Testis (tissue), 2 donors: Measurements from ENCODE around the gene DNM3.

Source experiments
- POLR2A ChIP-seq: fragments of 450-650 bp; IDR thresholded peaks from one replicate; pipeline ENCODE4 v1.6.1; 2017; ENCODE audit warnings: antibody characterized with exemption, mild to moderate bottlenecking, moderate library complexity
- TF ChIP-seq, protein P1 (sequence below), 3 experiments: fragments of 450-650 bp in 2 of 3; fragments of 200-600 bp in 1 of 3; sonication (generic) in 1 of 3; IDR thresholded peaks; one replicate each; pipeline ENCODE4 v1.5.1; 2016 to 2019; ENCODE audit warnings: antibody characterized with exemption in 3 of 3, mild to moderate bottlenecking in 2 of 3, moderate library complexity in 1 of 3

DNA sequence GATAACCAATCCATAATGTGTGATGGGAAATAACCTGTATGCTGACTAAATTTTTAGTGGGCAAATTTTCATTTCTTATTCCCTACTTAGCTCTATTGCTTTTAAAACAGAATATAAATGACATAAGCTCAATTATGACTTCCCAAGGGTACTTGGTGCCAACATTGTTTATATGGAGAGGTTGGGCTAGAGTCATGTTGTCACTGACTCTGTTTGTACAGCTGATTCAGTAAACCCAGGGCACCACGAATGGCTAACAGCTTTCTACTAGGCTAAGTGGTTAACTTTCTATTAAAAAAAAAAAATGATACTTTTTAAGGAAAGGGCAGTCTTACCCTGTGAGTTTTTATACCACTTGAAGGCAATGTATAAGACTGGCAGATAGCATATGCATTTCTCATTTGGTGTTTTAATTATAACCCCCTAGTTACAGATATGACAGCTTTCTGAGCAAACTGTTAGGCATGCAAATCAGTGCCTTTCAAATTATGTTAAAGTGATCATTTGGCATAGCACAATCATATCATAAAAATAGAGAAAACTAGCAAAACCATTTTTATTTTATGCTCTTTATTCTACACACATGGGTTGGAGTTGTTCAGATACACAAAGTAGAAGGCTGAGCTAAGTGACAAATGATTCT lies 147.1 kb downstream of the DNM3 start:
- TF ChIP-seq, protein P1, sequence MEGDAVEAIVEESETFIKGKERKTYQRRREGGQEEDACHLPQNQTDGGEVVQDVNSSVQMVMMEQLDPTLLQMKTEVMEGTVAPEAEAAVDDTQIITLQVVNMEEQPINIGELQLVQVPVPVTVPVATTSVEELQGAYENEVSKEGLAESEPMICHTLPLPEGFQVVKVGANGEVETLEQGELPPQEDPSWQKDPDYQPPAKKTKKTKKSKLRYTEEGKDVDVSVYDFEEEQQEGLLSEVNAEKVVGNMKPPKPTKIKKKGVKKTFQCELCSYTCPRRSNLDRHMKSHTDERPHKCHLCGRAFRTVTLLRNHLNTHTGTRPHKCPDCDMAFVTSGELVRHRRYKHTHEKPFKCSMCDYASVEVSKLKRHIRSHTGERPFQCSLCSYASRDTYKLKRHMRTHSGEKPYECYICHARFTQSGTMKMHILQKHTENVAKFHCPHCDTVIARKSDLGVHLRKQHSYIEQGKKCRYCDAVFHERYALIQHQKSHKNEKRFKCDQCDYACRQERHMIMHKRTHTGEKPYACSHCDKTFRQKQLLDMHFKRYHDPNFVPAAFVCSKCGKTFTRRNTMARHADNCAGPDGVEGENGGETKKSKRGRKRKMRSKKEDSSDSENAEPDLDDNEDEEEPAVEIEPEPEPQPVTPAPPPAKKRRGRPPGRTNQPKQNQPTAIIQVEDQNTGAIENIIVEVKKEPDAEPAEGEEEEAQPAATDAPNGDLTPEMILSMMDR (IDR thresholded peaks at IDR 0.05) = no peak
- TF ChIP-seq POLR2A = no peak
